Cardiac muscle cell (in vitro differentiated cells and primary cell): ENCODE data around the gene SLC6A6. TPM values are rescaled to one million over a fixed set of nuclear protein-coding genes. Genes with fewer than 3 reads are reported as not detected.

Experiments
- DNase-seq, 2 donors: peaks; one replicate each; pipeline versions ENCODE4 v3.0.0 to v3.0.0-alpha.2; 2010 to 2017; ENCODE audit warnings: low read depth in 1 of 2, low spot score in 1 of 2
- H3K27ac ChIP-seq: fragments of 200-600 bp; sonication (generic); 2 replicates; pipeline ENCODE4 v1.5.1; 2016
- H3K27me3 ChIP-seq: fragments of 200-600 bp; sonication (generic); 2 replicates; pipeline ENCODE4 v1.6.0; 2016; ENCODE audit warnings: control low read depth
- H3K36me3 ChIP-seq: fragments of 200-600 bp; sonication (generic); 2 replicates; pipeline ENCODE4 v1.5.1; 2016; ENCODE audit warnings: control low read depth
- H3K4me1 ChIP-seq: fragments of 200-600 bp; sonication (generic); 2 replicates; pipeline ENCODE4 v1.8.1; 2017; ENCODE audit warnings: low read depth, mild to moderate bottlenecking, mixed run types
- H3K4me3 ChIP-seq: fragments of 200-600 bp; sonication (generic); 2 replicates; pipeline ENCODE4 v1.5.1; 2016; ENCODE audit warnings: mild to moderate bottlenecking
- H3K9me3 ChIP-seq: fragments of 200-600 bp; sonication (generic); 2 replicates; pipeline ENCODE4 v1.5.1; 2017; ENCODE audit warnings: low read depth, mild to moderate bottlenecking, control low read depth
- CTCF ChIP-seq: IDR thresholded peaks from 2 replicates; pipeline ENCODE4 v1.5.1; 2012; ENCODE audit warnings: low read depth, mild to moderate bottlenecking, low read length
- polyA plus RNA-seq: library from polyadenylated mRNA; unstranded; fragments of >200 nt; fragmentation: Nextera tagmentation; extraction: Ambion mirVana; gene quantifications from 2 replicates; pipeline ENCODE4 v1.2.1, GENCODE V29; 2016
- total RNA-seq: library from RNA; depleted of rRNA; stranded (reverse); fragments of >200 nt; gene quantifications from 2 replicates; pipeline ENCODE4 v1.2.3, GENCODE V29; 2016

The SLC6A6 gene
- total and polyA plus RNA-seq, 2 experiments from 2014 or later = 5.4 to 19.7 TPM

DNA sequence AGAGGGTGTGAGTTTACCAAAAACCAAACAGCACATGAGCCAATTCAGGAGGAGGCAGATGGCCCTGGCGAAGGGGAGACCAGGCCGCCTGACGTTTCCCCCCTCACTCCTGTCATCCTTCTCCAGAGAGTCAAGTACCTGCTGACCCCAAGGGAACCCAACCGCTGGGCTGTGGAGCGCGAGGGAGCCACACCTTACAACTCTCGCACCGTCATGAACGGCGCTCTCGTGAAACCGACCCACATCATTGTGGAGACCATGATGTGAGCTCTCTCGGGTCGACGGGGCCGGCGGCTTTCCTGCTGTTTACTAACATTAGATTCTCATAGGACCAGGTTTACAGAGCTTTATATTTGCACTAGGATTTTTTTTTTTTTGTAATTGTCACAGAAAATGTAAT lies 82.3 kb downstream of the SLC6A6 start:
- TF ChIP-seq CTCF = no peak
- Histone ChIP-seq H3K4me3 (no peak overlapping the region), H3K9me3 (no peaks in the 10 kb centered on the region), H3K27ac (no peak overlapping the region), H3K27me3 (no peaks in the 10 kb centered on the region), H3K36me3 (no peaks in the 10 kb centered on the region), H3K4me1 (no peaks in the 10 kb centered on the region)
- no peak for DNase-seq

DNA sequence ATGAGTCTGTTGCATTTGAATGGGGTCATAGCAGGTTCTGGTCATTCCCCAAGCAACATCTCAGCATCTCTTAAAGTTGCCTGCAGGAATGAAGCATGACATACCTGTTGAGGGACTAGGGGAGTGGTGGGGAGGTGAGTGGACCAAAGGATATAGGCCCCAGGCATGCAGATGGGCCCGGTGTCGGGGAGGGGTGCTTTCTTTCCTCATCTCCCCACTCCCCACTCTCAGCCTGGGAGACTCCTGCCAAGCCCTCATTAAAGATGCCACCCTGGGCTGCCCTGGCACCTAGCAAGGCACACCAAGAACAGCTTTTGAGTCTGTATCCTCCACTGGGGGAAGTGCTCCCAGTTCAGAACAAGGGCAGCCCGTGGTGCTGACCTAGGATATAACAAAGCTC lies 83.6 kb downstream of the SLC6A6 start:
- DNase-seq = no peak
- Histone ChIP-seq H3K4me1 (no peaks in the 10 kb centered on the region), H3K4me3 (no peak overlapping the region)

GRCh38 chr3:14486460-14486859 lies 84.1 kb downstream of the SLC6A6 start:
- no peak for DNase-seq
- no peak for TF ChIP-seq CTCF
- Histone ChIP-seq H3K36me3 (no peaks in the 10 kb centered on the region), H3K27ac (no peak overlapping the region), H3K4me1 (no peaks in the 10 kb centered on the region), H3K9me3 (no peaks in the 10 kb centered on the region), H3K27me3 (no peaks in the 10 kb centered on the region), H3K4me3 (no peak overlapping the region)

More for the DNA sequence above, 83.6 kb downstream of the SLC6A6 start:
- Histone ChIP-seq H3K27me3 (no peaks in the 10 kb centered on the region), H3K36me3 (no peaks in the 10 kb centered on the region), H3K27ac (no peak overlapping the region), H3K9me3 (no peaks in the 10 kb centered on the region)
- no peak for TF ChIP-seq CTCF

GRCh38 chr3:14487086-14487485 lies 84.7 kb downstream of the SLC6A6 start:
- H3K27ac ChIP-seq = no peak overlapping the region

DNA sequence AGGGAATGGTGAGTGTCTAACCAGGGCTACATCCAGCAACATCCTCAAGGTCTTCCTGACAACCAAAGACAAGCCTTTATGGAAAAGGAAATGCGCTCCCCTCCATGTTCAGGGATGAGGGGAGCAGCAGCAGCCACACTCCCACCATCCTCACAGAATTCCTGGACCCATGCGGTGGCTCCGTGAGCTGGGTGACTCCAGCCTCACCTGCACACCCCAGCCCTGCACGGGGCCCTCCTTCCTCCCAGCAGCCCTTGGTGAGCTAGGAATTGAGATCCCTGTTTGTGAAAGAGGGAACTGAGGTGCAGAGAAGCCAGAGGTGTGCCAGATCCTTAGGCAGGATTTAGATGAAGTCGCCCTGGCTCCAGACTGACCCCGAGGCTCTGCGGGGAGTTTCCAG lies 85.4 kb downstream of the SLC6A6 start:
- Histone ChIP-seq H3K4me1 (no peaks in the 10 kb centered on the region), H3K27me3 (no peaks in the 10 kb centered on the region), H3K4me3 (no peak overlapping the region), H3K27ac (no peak overlapping the region), H3K36me3 (no peaks in the 10 kb centered on the region), H3K9me3 (no peaks in the 10 kb centered on the region)
- TF ChIP-seq CTCF = no peak
- no peak for DNase-seq

More at GRCh38 chr3:14487086-14487485, 84.7 kb downstream of the SLC6A6 start:
- Histone ChIP-seq H3K4me1 (no peaks in the 10 kb centered on the region), H3K4me3 (no peak overlapping the region), H3K27me3 (no peaks in the 10 kb centered on the region), H3K36me3 (no peaks in the 10 kb centered on the region), H3K9me3 (no peaks in the 10 kb centered on the region)
- TF ChIP-seq CTCF = no peak
- DNase-seq = no peak
